K562 (cell line): ENCODE data around the gene SPATA13. TPM values are rescaled to one million over a fixed set of nuclear protein-coding genes. Genes with fewer than 3 reads are reported as not detected.

ENCODE experiments used
- ATAC-seq: fragments of 200-7000 bp; cut with Tn5 transposase; 3 replicates; pipeline ENCODE4 v1.9.1; 2020; ENCODE audit warnings: moderate library complexity
- BruUV-seq: library from RNA; stranded (reverse); fragments of 400-500 nt; replicated peaks from 2 replicates; lab custom pipeline; 2021; lab: Mats Ljungman, UMichigan
- CTCF ChIA-PET: fragments of 300-600 bp; formaldehyde crosslinking; extraction: SDS; loops from one replicate; lab custom pipeline; 2021; ENCODE audit warnings: low intra/inter-chr PET ratio; lab: Yijun Ruan, JAX
- POLR2A ChIA-PET: fragments of 300-600, 350-650 bp; sonication (Branson Sonifier 250); formaldehyde crosslinking; extraction: SDS; loops from one replicate; lab custom pipeline; 2021; ENCODE audit warnings: antibody characterized with exemption, inconsistent platforms; lab: Yijun Ruan, JAX
- DNase-seq, 4 experiments: peaks; one replicate each; pipeline versions ENCODE4 v3.0.0 to v3.0.0-alpha.2; 2011 to 2018; ENCODE audit warnings: low spot score in 3 of 4, mixed read lengths in 3 of 4; ENCODE audit errors: extremely low read depth in 1 of 4
- FAIRE-seq: peaks from 2 replicates; lab custom pipeline; 2011; peaks lifted over from hg19 to GRCh38; lab: Jason Lieb, UNC
- H2AFZ ChIP-seq: 2 replicates; pipeline ENCODE4 v1.6.0; 2011; ENCODE audit warnings: low read depth, low read length, control low read depth, inconsistent platforms
- H3K27ac ChIP-seq: fragments of 200-600 bp; 3 replicates; pipeline ENCODE4 v1.8.0; 2011; ENCODE audit warnings: low read depth, mild to moderate bottlenecking, control low read depth, inconsistent platforms, low read length, moderate library complexity, mixed read lengths; ENCODE audit errors: extremely low read depth
- H3K27me3 ChIP-seq, 2 experiments: fragments of 300-600 bp in 1 of 2; 2 replicates in 1 of 2; 3 replicates in 1 of 2; pipeline versions ENCODE4 v1.6.0 to v1.8.0; 2011; ENCODE audit warnings: inconsistent platforms in 2 of 2, low read length in 2 of 2, mild to moderate bottlenecking in 1 of 2, mixed read lengths in 1 of 2, moderate library complexity in 1 of 2; ENCODE audit not compliant: control insufficient read depth in 2 of 2, insufficient read depth in 2 of 2
- H3K36me3 ChIP-seq: fragments of 300-600 bp; 3 replicates; pipeline ENCODE4 v1.8.0; 2011; ENCODE audit warnings: mild to moderate bottlenecking, low read length, inconsistent platforms; ENCODE audit not compliant: control insufficient read depth, insufficient read depth
- H3K4me1 ChIP-seq, 2 experiments: fragments of 200-600 bp in 1 of 2; replicated peaks in 1 of 2; 2 replicates in 1 of 2; 3 replicates in 1 of 2; pipeline versions ENCODE4 v1.5.1 to v1.8.0; 2011; ENCODE audit warnings: inconsistent platforms in 2 of 2, low read length in 2 of 2, mild to moderate bottlenecking in 1 of 2, mixed read lengths in 1 of 2, moderate library complexity in 1 of 2; ENCODE audit not compliant: control insufficient read depth in 2 of 2, insufficient read depth in 2 of 2
- H3K4me2 ChIP-seq: 2 replicates; pipeline ENCODE4 v1.6.1; 2011; ENCODE audit warnings: low read length, control low read depth, inconsistent platforms, mixed read lengths; ENCODE audit not compliant: insufficient read depth
- H3K4me3 ChIP-seq: fragments of 200-600 bp; sonication (generic), shearing (Covaris generic); 2 replicates; pipeline ENCODE4 v1.5.1; 2016; ENCODE audit warnings: control low read depth, inconsistent platforms
- H3K79me2 ChIP-seq: fragments of 200-600 bp; 3 replicates; pipeline ENCODE4 v1.8.0; 2011; ENCODE audit warnings: low read length, inconsistent platforms; ENCODE audit not compliant: control insufficient read depth, insufficient read depth
- H3K9ac ChIP-seq, 2 experiments: 2 replicates each; pipeline versions ENCODE4 v1.6.0 to v1.6.1; 2011; ENCODE audit warnings: low read depth in 2 of 2, low read length in 2 of 2, control low read depth in 1 of 2, inconsistent platforms in 1 of 2, mild to moderate bottlenecking in 1 of 2, mixed read lengths in 1 of 2; ENCODE audit not compliant: insufficient read depth in 1 of 2
- H3K9me1 ChIP-seq: one replicate; pipeline ENCODE4 v1.6.0; 2011; ENCODE audit warnings: inconsistent platforms, mild to moderate bottlenecking, low read length, moderate library complexity; ENCODE audit not compliant: control insufficient read depth, insufficient read depth
- H3K9me3 ChIP-seq: replicated peaks from 2 replicates; pipeline ENCODE4 v1.5.1; 2011; ENCODE audit warnings: low read depth, low read length, inconsistent platforms; ENCODE audit not compliant: control insufficient read depth, insufficient read depth
- H4K20me1 ChIP-seq: replicated peaks from 2 replicates; pipeline ENCODE4 v1.6.1; 2011; ENCODE audit warnings: low read length, inconsistent platforms, mixed read lengths; ENCODE audit not compliant: control insufficient read depth, insufficient read depth
- DMBX1 ChIP-seq: fragments of 250-450 bp; sonication (Bioruptor Pico); IDR thresholded peaks from 2 replicates; pipeline ENCODE4 v1.8.0; 2022; ENCODE audit warnings: inconsistent platforms, mild to moderate bottlenecking, moderate library complexity, borderline replicate concordance
- E2F1 ChIP-seq: sonication (generic); formaldehyde crosslinking; IDR thresholded peaks from 2 replicates; pipeline ENCODE4 v1.8.1; 2023; ENCODE audit warnings: mild to moderate bottlenecking, missing genetic modification reagents, moderate library complexity
- FOXP1 ChIP-seq: sonication (generic); formaldehyde crosslinking; IDR thresholded peaks from 2 replicates; pipeline ENCODE4 v1.8.0; 2022; ENCODE audit warnings: mild to moderate bottlenecking, missing genetic modification reagents
- GABPB2 ChIP-seq: fragments of 250-450 bp; sonication (Bioruptor Pico); conservative IDR thresholded peaks from 2 replicates; pipeline ENCODE4 v1.5.1; 2021; ENCODE audit warnings: mild to moderate bottlenecking
- MIER1 ChIP-seq: fragments of 450-650 bp; IDR thresholded peaks from 2 replicates; pipeline ENCODE4 v1.6.1; 2016; ENCODE audit warnings: antibody characterized with exemption, mild to moderate bottlenecking, low read depth
- NFIC ChIP-seq: fragments of 450-650 bp; IDR thresholded peaks from 2 replicates; pipeline ENCODE4 v1.6.1; 2017; ENCODE audit warnings: mild to moderate bottlenecking, inconsistent platforms
- RREB1 ChIP-seq: fragments of 250-450 bp; sonication (Bioruptor Pico); IDR thresholded peaks from 2 replicates; pipeline ENCODE4 v1.4.0; 2020
- SAFB2 ChIP-seq: fragments of 200-400 bp; formaldehyde crosslinking; IDR thresholded peaks from 2 replicates; pipeline ENCODE4 v1.6.1; 2018; ENCODE audit warnings: borderline replicate concordance, low read length, low read depth, moderate library complexity; ENCODE audit not compliant: severe bottlenecking
- TARDBP ChIP-seq: fragments of 450-650 bp; IDR thresholded peaks from 2 replicates; pipeline ENCODE4 v1.6.1; 2016
- THRB ChIP-seq: fragments of 450-650 bp; formaldehyde crosslinking; conservative IDR thresholded peaks from 2 replicates; pipeline ENCODE4 v1.4.0; 2022; ENCODE audit warnings: mild to moderate bottlenecking, missing genetic modification characterization
- ZNF507 ChIP-seq: conservative IDR thresholded peaks from 2 replicates; pipeline ENCODE4 v1.6.1; 2017; ENCODE audit warnings: missing genetic modification characterization, missing compliant biosample characterization
- ZNF561 ChIP-seq: fragments of 450-650 bp; formaldehyde crosslinking; conservative IDR thresholded peaks from 2 replicates; pipeline ENCODE4 v1.4.0; 2020; ENCODE audit warnings: mild to moderate bottlenecking, moderate library complexity
- WGBS: fragments of 100-300 bp; shearing (Covaris generic); methylation state at CpG from one replicate; pipeline ENCODE4 v1.1.6; 2016; ENCODE audit warnings: low coverage, mixed read lengths; ENCODE audit not compliant: insufficient coverage; ENCODE audit errors: missing lambda C conversion rate; 5-methylcytosine and 5-hydroxymethylcytosine counted together
- in situ Hi-C: fragments of 300-500 bp; cut with MboI; formaldehyde crosslinking; loops from 4 replicates; pipeline ENCODE4 v1.15.0; 2018; ENCODE audit warnings: inconsistent platforms, mixed read lengths
- intact Hi-C: fragments of 100-400 bp; cut with micrococcal nuclease; formaldehyde crosslinking; loops from 2 replicates; pipeline ENCODE4 v1.14.2; 2022
- polyA plus RNA-seq, 8 experiments: library from polyadenylated mRNA; depleted of rRNA in 4 of 8; stranded (reverse) in 5 of 8; unstranded in 3 of 8; fragments of >200 nt; fragmentation: Nextera tagmentation in 2 of 8; fragmentation: Illumina TruSeq in 1 of 8; extraction: Ambion mirVana in 2 of 8; extraction: Trizol in 1 of 8; gene quantifications; 2 replicates each; pipeline versions ENCODE4 v1.2.1 to v1.2.3, GENCODE V29; 2011 to 2014; ENCODE audit warnings: inconsistent platforms in 1 of 8, missing spikeins in 1 of 8
- total RNA-seq, 7 experiments: library from RNA; depleted of rRNA in 6 of 7; stranded (reverse); fragments of >200 nt in 6 of 7; fragmentation: Illumina TruSeq in 2 of 7; extraction: Trizol in 2 of 7; gene quantifications; 2 replicates each; pipeline versions ENCODE4 v1.2.1 to v1.2.3, GENCODE V29; 2011 to 2021; ENCODE audit warnings: low replicate concordance in 1 of 7

SPATA13 gene
- total and polyA plus RNA-seq, 9 of the 15 experiments (the other 6 are each of a cell fraction or from before 2014, with no cell fraction given), result 0.08 to 0.99 (median 0.21) TPM; not detected in 2

- no peaks in the 10 kb centered on the region for H3K9me3 ChIP-seq
- no peak overlapping the region for H3K27ac ChIP-seq
- intact Hi-C loops (no loop called here), in situ Hi-C loops (no loop called here)
- H2AFZ ChIP-seq, result no peak overlapping the region
- H3K9me1 ChIP-seq, result no peaks in the 10 kb centered on the region
- no TSS peak for BruUV-seq
- no peak overlapping the region for H3K4me2 ChIP-seq
- POLR2A ChIA-PET, result no interaction called here
- no peaks in the 10 kb centered on the region for H4K20me1 ChIP-seq
- no peaks in the 10 kb centered on the region for H3K4me1 ChIP-seq
- H3K79me2 ChIP-seq, result no peaks in the 10 kb centered on the region
- no peak overlapping the region for H3K4me3 ChIP-seq
- no peak overlapping the region for H3K9ac ChIP-seq
- no peak for TF ChIP-seq GABPB2 (CRISPR knock-in tag)
- no peak for TF ChIP-seq TARDBP
- no peak for TF ChIP-seq E2F1 (CRISPR knock-in tag)
- TF ChIP-seq ZNF561 (CRISPR knock-in tag), result no peak
- no peak for TF ChIP-seq FOXP1 (CRISPR knock-in tag)
- no peak for TF ChIP-seq ZNF507 (tag)
- TF ChIP-seq DMBX1 (CRISPR knock-in tag), result no peak
- no peak for TF ChIP-seq RREB1 (CRISPR knock-in tag)
- no peak for TF ChIP-seq THRB (CRISPR knock-in tag)
- TF ChIP-seq NFIC, result no peak
- TF ChIP-seq MIER1, result no peak
- no peak for TF ChIP-seq SAFB2
- peaks cover 2 to 21% of the 10 kb centered on the region in 2 experiments; a peak in 1 of 5 replicates for H3K27me3 ChIP-seq
- no peak for FAIRE-seq
- CTCF ChIA-PET, result no interaction called here
- DNase-seq, result no peak
- 2% methylated on average over 10 of the region's 10 CpGs for WGBS
- ATAC-seq, result no peak
- no peaks in the 10 kb centered on the region for H3K36me3 ChIP-seq
Measured at GRCh38 chr13:24254146-24254841, 93.8 kb downstream of the SPATA13 start.
